ENCODE measurements around the gene SCAMP4.

SCAMP4 gene

DNA sequence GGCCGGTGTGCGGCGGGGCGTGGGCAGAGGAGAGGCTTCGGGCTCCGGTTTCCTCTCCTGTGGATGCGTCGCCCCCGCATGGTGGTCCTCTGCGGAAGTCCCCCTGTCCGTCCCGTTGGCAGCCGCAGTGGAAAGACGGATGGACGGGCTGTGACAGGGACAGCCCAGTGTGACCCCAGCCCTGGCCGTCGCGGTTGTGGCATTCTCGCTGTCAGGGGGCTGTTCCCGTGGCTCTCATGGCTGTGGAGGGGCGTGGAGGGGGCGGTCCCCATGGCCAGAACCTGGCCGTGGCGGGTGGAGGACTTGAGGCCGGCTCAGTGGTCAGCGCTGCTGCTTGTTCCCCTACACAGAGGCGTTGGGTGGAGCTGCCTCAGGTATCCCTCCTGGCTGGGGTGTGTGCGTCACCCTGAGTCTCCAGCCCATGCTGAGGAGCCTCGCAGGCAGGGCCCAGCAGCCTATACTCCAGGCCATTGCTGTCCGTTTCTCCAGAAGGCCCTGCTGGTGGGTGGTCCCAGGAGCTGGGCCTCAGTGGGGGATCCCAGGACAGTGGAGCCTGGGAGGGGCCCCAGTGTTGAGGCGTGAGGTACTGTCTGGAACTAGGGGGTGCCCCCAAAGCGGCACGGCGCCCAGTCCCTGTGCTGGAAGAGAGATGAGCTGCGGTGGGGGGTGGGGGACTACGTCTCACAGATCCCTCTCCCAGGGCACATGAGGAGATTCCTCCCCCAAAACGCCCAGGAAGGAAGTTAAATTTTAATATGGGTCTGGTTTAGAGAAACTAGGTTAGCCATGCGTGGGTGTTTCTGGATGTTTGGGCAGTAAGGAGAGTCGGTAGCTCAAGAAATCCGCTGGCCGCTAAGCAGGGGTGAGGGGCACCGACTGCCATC is 56.0 kb downstream of the SCAMP4 start:
- DNase-seq = no peak

DNA sequence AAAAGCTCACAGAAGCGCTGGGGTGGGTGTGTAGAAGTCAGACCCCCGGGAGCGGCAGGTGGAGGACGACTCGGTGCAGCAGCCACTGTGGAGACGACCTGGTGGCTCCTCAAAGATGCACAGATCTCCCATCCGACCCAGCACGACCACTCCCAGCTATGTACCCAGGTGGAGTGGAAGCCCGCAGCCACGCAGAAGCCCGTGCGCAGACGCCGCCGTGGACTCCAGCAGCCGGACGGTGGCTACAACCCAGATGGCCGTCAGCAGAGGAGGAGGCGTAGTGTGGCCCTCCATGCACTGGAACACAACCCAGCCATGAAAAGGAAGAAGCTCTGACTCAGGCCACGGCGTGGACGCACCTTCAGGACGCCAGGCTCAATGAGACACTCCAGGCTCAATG is 57.5 kb downstream of the SCAMP4 start:
- DNase-seq = no peak

DNA sequence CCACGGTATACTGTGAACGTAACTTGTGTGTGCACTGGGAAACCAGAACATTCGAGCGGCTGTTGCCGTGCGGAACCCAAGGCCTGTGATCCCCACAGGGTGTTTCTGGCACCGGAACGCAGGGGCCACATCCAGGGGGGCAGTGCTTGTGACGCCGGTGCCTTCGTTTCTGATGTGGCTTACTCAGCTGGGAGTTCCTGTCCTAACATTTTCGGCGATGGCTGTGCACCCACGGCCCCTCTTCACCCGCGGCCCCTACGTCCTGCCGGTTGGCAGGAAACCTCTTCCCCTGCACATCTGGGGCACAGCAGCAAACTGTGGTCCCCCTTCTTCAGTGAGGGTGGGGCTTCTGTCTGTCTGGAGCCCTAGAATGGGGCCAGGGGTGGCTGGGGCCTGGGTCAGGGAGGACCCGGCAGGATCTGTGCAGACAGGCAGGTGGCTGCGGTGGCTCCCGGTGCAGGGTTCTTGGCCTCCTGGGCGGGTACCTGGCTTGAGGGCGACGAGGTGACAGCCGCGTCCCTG is 61.9 kb downstream of the SCAMP4 start:
- no peak for DNase-seq

DNA sequence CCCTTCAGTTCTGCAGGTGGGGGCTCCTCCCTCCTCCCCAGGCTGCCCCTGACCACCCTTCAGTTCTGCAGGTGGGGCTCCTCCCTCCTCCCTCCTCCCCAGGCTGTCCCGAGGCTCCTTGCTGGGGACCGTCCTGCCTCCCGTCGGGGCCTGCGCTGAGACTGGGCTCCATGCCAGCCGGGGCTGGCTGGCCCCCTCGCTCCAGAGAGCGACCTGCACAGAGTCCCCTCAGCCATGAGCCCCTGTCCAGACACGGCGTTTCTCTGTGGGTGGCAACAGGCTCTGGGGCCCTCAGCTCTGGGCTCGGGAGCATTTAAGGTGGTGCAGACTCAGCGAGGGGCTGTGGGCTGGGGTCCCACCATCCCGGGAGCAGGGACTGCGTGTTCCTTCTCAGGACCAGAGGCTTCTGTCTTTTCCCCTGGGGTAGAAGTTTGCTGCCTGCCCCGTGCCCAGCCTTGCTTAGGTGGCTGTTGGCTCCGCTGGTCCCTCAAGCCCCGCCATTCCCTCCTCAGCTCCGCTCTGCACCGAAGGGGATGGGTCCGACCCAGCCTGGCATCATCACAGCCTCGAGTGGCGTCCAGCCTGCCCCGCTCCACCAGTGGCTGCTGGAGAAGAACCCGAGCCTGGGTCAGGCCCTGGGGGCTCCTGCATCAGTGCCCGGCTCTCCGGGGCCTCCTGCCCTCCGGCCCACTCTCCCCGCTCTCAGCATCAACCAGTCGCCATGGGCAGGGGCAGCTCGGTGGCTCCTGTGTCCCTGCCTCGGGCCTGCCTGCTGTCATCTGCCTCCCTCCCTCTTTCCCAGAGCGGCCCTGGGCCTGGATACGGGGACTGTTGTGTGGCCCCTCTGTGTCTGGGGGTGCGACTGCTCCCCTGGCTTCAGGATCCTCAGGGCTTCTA is 63.3 kb downstream of the SCAMP4 start:
- no peak for DNase-seq

DNA sequence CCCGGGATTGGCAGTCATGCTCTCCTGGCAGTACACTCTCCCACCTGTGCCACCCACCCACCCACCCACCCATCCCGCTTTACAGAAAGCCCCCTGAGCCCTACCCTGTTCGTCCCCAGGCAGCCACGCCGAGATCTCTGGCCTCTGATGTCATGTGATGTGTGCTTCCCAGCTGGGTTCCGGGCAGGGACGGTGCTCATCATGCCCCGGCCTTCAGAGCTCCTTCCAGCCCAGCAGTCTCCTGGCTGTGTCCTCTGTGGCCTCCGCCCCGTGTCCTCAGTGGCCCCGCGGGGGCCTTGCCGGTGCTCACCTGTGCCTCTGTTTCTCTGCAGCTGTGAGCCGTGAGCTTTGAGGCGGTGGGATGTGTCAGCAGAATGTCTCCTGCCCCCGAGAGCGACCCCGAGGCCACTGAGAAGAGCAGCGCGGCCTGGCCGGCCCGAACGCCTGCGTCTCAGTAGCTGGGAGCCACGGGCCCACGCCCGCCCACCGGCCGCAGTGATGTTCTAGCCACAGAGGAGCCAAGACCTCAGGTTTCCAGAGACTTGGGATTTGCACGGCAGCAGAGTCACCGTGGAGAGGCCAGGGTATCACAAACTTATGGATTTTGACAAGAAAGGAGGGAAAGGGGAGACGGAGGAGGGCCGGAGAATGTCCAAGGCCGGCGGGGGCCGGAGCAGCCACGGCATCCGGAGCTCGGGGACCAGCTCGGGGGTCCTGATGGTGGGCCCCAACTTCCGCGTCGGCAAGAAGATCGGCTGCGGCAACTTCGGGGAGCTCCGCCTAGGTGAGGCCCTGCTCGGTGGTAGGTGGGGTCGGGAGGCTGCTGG is 64.2 kb downstream of the SCAMP4 start:
- no peak for DNase-seq

DNA sequence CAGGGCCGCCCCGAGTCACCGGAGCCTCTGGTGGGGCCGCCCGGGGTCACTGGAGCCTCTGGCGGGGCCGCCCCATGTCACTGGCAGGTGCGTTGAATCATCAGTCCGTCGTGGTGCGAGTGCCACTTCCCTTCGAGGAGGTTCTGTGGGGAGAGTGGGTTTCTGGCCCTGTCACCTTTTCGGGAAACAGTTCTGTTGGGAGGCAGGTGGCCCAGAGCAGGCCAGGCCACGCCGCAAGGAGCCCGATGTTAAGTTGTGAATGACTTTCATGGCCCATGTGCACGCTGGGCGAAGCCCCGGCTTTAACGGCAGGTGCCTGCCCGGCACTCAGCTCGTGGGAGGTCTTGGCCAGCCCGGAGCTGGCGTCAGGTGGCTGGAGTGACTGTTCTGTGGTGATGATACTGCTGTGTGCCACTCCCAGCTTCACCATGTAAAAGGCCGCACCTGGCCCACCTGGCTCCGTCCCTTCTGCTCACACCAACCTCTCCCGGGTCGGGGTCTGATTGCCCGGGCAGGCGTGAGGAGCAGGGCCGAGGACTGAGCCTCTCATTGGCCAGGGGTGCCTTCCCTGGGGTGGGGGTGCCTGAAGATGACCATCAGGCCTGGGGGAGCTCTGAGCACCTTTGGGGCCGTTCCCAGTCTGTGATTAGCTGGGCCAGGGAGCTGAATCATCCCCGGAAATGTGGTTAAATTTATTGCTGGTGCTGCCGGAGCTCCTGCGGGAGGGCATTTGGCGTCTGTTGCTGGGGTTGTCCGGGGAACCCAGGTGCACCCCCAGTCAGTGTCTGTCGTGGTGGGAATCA is 65.0 kb downstream of the SCAMP4 start:
- DNase-seq = peak; percentile 48

DNA sequence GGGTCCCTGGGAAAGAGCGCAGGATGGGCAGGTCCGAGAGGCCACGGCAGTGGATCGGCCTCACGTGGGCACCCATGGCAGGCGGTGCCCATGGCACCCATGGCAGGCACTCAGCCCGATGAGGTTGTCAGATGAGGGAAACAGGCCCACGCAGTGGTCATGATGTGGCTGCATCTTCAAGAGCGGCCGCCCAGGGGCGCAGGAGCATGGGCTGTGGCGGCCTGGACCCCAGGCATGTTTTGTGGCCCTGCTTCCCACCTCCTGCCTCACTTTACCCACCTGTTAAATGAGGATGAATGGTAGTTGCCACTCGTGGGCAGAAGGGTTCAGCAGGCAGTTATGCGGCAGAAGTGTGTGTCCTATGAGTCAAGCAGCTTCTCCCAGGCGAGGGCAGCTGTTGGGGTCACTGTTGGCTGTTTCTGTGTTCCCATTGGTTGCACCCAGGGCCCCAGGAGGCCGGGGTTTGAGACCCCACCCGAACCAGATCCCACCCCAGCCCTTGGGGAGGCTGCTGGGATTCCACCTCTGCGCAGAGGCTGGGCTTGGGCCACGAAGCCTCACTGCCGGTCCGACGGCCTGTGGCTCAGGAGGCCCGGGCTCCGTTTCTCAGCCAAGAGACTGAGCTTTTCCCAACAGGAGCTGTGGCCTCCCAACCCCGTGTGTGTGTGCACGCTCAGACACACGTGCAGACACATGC is 65.8 kb downstream of the SCAMP4 start:
- DNase-seq = peak; percentile 21

DNA sequence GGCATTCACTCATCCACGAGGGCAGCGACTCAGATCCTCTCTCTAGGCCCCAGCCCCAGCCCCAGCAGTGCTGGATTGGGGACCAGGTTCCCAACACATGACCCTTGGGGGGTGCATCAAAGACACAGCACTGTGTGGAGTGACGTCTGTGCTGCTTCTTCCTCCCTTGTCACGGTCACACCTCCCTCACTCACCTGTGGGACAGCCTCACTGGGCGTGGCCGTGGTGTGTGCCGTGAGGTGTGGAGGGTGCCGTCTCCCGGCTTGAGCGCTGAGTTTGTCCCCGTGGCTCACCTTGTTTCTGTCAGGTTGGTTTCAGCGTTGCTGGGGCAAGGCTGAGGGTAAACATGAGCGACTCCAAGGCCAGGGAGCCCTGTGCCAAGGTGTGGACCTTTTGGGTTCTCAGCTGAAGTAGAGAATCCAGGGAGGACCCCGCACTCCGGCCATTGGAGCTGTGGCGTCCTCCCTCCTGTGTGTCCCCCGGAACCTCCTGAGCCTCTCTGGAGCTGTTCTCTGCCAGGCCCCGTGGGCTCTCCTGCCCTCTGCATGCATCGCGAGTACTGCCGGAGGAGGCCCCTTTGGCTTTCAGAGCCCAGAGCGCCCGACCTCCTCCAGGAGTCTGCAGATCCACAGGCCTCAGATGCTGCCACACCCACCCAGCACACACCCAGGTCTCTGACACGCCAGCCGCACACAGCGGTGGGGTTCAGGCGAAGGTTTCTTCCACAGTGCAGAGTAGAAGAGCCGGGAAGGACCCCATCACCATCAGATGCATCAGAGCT is 69.4 kb downstream of the SCAMP4 start:
- no peak for DNase-seq

DNA sequence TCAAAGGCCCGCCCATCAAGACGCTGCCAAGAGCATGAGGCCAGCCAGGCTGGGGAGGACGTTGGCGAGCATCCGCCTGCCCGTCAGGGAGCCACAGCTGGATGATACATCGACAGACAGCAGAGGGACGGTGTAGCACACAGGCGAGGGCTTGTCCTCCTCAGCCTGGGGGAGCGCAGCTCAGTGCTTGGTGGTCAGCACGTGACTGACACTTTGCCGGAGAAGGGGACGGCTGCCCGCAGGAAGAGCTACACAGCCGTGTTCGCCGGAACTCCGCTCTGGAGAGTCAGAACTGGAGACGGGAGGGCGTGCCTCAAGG is 69.9 kb downstream of the SCAMP4 start:
- DNase-seq = no peak

All from T1000 (cell line).